Suprapubic skin (tissue), 3 donors: ENCODE data around the gene SLC5A4.

Source experiments
- POLR2AphosphoS5 ChIP-seq, 3 donors: sonication (generic); formaldehyde crosslinking; IDR thresholded peaks; one replicate each; pipeline ENCODE4 v1.6.1; 2017; ENCODE audit warnings: antibody characterized with exemption in 3 of 3
- TF ChIP-seq, protein P1 (sequence below), 2 donors: fragments of 200-600 bp in 1 of 2; fragments of 450-650 bp in 1 of 2; sonication (generic) in 1 of 2; IDR thresholded peaks; one replicate each; pipeline ENCODE4 v1.5.1; 2016 to 2019; ENCODE audit warnings: antibody characterized with exemption in 2 of 2, mild to moderate bottlenecking in 1 of 2, moderate library complexity in 1 of 2

DNA sequence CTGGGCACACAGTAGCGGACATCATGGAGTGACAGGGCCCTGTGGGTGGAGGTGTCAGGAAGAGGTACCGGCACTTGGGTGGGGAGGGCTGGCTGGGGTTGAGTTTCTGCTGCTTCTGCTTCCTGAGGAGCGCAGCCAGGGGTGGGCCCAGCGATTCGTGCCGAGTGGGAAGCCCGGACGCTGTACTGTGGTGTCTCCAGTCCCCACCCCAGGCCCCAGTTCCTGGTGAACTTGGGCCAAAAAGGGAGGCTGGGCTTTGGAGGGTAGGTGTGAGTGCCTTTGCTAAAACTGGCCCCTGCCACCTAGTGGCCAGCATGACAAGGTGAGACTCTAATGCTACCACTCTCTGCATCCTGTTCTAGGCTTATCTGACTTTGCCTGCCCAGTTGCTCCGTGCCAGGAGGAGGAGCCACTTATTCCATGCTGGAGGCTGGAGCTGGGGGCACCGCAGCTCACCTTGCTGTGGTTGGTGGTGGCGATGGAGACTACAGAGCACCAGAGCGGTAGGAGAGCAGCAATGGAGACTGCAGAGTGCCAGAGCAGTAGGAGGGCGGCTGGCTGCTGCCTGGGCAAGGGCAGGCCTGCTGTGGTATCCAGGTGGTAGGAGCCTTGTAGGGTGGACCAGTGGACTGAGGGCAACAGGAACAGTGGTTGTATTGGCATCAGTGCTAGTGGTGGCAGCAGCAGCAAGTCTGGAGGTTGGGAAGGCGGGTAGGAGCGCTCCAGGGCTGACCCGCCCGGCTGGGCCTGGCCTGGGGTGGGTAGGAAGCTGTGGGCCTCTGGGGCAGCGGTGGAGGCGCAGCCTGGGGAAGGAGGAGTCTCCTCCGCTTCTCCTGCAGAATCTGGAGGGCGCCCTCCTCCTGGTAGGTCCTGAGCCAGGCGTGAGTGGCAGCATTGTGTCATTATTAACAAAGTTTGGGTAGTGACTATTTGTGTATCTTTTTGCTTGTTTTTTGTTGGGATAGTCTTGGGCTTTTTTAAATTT is 48.1 kb downstream of the SLC5A4 start:
- TF ChIP-seq, protein P1, sequence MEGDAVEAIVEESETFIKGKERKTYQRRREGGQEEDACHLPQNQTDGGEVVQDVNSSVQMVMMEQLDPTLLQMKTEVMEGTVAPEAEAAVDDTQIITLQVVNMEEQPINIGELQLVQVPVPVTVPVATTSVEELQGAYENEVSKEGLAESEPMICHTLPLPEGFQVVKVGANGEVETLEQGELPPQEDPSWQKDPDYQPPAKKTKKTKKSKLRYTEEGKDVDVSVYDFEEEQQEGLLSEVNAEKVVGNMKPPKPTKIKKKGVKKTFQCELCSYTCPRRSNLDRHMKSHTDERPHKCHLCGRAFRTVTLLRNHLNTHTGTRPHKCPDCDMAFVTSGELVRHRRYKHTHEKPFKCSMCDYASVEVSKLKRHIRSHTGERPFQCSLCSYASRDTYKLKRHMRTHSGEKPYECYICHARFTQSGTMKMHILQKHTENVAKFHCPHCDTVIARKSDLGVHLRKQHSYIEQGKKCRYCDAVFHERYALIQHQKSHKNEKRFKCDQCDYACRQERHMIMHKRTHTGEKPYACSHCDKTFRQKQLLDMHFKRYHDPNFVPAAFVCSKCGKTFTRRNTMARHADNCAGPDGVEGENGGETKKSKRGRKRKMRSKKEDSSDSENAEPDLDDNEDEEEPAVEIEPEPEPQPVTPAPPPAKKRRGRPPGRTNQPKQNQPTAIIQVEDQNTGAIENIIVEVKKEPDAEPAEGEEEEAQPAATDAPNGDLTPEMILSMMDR (IDR thresholded peaks at IDR 0.05): peak in 1 of 2 donors; percentile 42
- TF ChIP-seq POLR2AphosphoS5 (IDR thresholded peaks at IDR 0.05): no peak
